Neutrophil (primary cell): Measurements from ENCODE around the gene TLNRD1.
A peak's percentile ranks its signal among the peaks of the same experiment; 100 is the strongest.
"Not testable (repeated sequence)": the region's sequence is repeated elsewhere in the genome, so short reads cannot be mapped to it uniquely, and the experiment has no call there.

ENCODE experiments used
- H3K27ac ChIP-seq: fragments of 200-600 bp; sonication (generic); 2 replicates; pipeline ENCODE4 v1.5.1; 2016; ENCODE audit warnings: mild to moderate bottlenecking, moderate library complexity
- H3K27me3 ChIP-seq: fragments of 200-600 bp; sonication (generic); 2 replicates; pipeline ENCODE4 v1.6.0; 2016; ENCODE audit warnings: mild to moderate bottlenecking
- H3K36me3 ChIP-seq: fragments of 200-600 bp; sonication (generic); 2 replicates; pipeline ENCODE4 v1.5.1; 2017
- H3K4me1 ChIP-seq, 2 experiments: fragments of 200-600 bp in 1 of 2; sonication (generic) in 1 of 2; 1 replicate in 1 of 2; 2 replicates in 1 of 2; pipeline versions ENCODE4 v1.5.1 to v1.6.1; 2013 to 2016; ENCODE audit warnings: low read depth in 1 of 2, low read length in 1 of 2, mild to moderate bottlenecking in 1 of 2, moderate library complexity in 1 of 2; ENCODE audit not compliant: control insufficient read depth in 1 of 2, insufficient read depth in 1 of 2
- H3K4me3 ChIP-seq, 2 experiments: fragments of 200-600 bp in 1 of 2; sonication (generic) in 1 of 2; 1 replicate in 1 of 2; 2 replicates in 1 of 2; pipeline ENCODE4 v1.5.1; 2013 to 2016; ENCODE audit warnings: low read depth in 1 of 2, low read length in 1 of 2, mild to moderate bottlenecking in 1 of 2, moderate library complexity in 1 of 2
- H3K9me3 ChIP-seq: fragments of 200-600 bp; sonication (generic); 2 replicates; pipeline ENCODE4 v1.5.1; 2016
- TF ChIP-seq, protein P1 (sequence below): fragments of 200-600 bp; sonication (generic); IDR thresholded peaks from 2 replicates; pipeline ENCODE4 v1.5.1; 2016; ENCODE audit warnings: antibody characterized with exemption

Gene TLNRD1

DNA sequence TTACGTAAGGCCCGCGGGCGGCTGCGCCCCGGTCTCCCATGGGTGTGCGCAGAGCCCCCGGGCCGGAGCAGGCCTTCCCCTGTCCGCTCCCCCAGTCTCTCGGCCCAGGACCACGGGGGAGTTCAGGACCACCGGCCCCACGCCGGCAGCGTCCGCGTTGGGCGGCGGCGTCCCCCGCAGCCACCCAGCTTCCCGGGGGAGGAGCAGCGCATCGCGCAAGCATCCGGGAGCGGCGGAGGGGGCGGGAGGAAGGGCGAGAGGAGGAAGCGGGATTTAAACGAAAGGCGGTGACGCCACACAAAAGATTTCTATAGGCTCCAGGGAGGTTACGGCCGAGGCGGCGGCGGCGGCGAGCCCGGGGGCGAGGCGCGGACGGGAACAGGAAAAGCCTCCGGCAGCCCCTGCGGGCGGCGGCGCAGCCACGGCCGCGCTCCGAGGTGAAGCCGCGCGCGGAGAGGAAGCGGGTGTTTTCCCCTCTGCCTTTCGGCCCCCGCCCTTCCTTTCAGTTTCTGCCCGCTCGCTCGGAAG lies at the start of gene TLNRD1:
TSS of gene TLNRD1 (plus strand) at position 300 of the 528 bp plus-strand sequence. CDS start 1,349 bp downstream, outside the sequence.
- peak within 1 kb of the TSS; percentile 80 to 95 for H3K4me3 ChIP-seq
- H3K36me3 ChIP-seq = peaks cover 15% of the 10 kb centered on the region
- peaks cover 18 to 27% of the 10 kb centered on the region in 2 experiments for H3K4me1 ChIP-seq
- no peaks in the 10 kb centered on the region for H3K27me3 ChIP-seq
- TF ChIP-seq, protein P1, sequence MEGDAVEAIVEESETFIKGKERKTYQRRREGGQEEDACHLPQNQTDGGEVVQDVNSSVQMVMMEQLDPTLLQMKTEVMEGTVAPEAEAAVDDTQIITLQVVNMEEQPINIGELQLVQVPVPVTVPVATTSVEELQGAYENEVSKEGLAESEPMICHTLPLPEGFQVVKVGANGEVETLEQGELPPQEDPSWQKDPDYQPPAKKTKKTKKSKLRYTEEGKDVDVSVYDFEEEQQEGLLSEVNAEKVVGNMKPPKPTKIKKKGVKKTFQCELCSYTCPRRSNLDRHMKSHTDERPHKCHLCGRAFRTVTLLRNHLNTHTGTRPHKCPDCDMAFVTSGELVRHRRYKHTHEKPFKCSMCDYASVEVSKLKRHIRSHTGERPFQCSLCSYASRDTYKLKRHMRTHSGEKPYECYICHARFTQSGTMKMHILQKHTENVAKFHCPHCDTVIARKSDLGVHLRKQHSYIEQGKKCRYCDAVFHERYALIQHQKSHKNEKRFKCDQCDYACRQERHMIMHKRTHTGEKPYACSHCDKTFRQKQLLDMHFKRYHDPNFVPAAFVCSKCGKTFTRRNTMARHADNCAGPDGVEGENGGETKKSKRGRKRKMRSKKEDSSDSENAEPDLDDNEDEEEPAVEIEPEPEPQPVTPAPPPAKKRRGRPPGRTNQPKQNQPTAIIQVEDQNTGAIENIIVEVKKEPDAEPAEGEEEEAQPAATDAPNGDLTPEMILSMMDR = no peak
- H3K9me3 ChIP-seq = no peaks in the 10 kb centered on the region
- peak within 1 kb of the TSS; percentile 94 for H3K27ac ChIP-seq

DNA sequence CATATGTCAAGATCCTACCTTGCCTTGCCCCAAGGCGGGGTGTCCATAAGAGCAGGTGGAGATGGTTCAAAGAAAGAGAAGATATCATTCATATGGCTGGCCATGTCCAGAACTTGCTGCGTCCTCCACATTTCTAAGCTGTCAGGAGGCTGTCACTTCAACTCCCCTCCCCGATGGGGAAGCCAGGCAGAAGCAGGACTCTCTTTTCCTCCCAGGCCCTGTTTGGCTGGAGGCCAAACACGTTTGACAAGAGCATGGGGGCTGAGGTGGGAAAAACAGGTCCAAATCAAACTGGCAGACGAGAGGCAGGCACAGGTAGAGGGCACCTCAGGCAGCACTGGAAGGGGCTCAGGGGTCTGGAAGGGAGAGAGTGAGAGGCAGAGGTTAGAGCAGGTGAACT lies 48.8 kb upstream of the TLNRD1 start:
- Histone ChIP-seq H3K4me3 (no peak overlapping the region), H3K9me3 (no peaks in the 10 kb centered on the region), H3K4me1 (no peaks in the 10 kb centered on the region), H3K27me3 (no peaks in the 10 kb centered on the region), H3K36me3 (peaks cover 78% of the 10 kb centered on the region), H3K27ac (no peak overlapping the region)
- TF ChIP-seq, protein P1 = no peak

DNA sequence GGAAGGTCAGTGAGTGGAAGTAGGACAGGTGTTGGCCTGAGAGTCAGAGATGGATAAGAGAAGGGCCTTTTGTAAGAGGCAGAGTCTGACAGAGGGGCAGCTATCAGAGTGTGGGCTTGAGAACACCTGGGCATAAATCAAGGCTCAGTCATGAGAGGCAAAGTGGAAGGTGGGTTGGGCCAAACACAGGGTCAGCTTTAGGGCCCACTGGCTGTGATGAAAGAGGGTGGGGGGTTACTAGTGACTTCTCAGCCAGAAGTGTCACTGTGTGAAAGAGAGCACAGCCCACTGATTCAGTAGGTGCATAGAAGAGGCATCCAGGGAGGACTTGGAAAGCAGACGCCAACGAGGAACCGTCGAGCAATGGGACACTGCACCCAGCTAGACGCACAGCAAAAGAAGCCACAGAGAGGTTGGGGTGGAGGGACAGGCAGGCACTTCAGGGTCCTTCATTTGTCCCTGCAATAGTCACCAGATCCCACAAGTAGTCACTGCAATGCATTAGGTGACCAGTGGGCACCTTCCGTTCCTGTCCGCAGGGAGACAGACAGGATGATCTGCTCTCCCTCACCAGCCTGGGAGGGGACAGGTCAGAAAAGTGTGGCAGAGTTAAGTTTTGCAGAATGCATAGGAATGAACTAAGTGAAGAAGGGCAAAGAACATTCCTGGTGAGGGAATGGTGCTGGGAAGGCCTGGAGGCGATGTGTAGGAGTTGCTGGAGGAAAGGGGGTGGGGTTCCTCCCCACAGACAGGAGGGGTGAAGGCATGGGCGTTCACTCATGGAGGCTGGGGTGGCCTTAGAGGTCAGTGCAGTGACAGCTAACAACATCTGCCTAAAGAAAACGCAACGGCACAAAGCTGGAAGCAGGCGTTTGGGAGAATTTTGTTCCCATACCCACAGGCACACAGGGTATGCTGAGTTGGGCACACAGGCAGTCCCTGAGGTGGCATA lies 47.4 kb upstream of the TLNRD1 start:
- Histone ChIP-seq H3K4me3 (no peak overlapping the region), H3K36me3 (peaks cover 64% of the 10 kb centered on the region), H3K27ac (no peak overlapping the region), H3K4me1 (no peaks in the 10 kb centered on the region), H3K27me3 (no peaks in the 10 kb centered on the region), H3K9me3 (no peaks in the 10 kb centered on the region)
- TF ChIP-seq, protein P1 = no peak

DNA sequence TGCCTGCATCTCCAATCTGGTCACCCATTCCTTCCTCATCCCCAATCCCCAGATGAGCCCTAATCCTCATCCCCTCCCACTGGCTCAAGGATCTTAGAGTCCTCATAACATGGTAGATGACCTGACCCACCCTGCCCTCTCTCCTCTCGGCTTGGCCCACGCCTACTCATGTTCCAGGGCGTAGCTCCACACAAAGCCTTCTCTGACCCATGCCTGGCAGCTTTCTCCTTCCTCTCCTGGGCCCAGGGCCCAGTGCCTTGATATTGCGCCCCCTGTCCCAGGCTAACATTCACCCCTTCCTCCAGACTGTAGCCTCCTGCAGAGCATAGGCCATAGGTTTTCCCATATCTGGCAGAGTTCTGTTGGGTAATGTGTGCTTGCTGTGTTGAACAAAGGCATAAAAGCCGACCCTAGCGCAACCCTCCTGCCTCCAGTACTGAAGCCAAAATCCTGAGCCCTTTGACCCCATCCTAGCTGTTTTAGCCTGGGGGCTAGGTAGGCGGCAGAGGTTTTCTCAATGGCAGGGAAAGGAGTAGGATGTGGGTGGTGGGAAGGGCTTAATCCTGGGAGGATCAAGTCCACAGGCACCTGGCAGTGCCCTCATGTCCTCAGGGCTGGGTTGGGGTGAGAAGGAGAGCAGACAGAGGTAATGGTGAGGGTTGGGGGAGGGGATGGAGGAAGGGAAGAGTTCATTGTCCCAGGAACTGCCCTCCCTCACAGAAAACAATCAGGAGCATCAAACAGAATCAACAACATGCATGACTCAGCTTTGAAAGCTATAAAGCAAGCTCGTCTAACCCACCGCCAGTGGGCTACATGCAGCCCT lies 46.6 kb upstream of the TLNRD1 start:
- Histone ChIP-seq H3K36me3 (peaks cover 64% of the 10 kb centered on the region), H3K4me1 (no peaks in the 10 kb centered on the region), H3K9me3 (no peaks in the 10 kb centered on the region), H3K27ac (no peak overlapping the region), H3K4me3 (no peak overlapping the region), H3K27me3 (no peaks in the 10 kb centered on the region)
- TF ChIP-seq, protein P1 = no peak

DNA sequence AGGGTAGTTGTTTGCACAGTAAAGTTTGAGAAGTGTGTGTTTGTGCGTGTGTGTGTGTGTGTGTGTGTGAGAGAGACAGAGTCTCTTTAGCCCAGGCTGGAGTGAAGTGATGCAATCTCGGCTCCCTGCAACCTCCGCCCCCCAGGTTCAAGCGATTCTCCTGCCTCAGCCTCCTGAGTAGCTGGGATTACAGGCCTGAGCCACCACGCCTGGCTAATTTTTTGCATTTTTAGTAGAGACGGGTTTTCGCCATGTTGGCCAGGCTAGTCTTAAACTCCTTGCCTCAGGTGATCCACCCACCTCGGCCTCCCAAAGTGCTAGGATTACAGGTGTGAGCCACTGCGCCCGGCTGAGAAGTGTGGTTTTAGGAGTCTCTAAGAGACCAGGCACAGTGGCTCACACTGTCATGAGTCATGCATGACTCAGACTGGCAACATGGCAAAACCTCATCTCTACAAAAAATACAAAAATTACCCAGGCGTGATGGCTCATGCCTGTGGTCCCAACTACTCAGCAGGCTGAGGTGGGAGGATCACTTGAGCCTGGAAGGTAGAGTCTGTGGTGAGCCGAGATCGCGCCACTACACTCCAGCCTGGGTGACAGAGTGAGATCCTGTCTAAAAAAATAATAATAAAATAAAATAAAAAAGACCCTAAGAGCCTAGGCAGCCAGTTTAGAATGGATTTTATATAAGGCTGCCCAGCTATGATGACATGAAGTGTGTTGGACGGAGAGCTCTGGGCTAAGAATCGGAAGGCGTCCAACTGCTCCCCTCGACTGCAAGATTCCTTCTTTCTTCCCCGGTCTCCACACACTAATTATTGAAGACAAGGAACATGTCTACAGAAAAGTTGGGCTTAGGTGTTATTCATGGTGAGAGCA lies 44.9 kb upstream of the TLNRD1 start:
- H3K9me3 ChIP-seq, H3K27me3 ChIP-seq, H3K27ac ChIP-seq, H3K4me1 ChIP-seq, H3K4me3 ChIP-seq: not testable (repeated sequence)
- peaks cover 56% of the 10 kb centered on the region for H3K36me3 ChIP-seq
